ENCODE results near the gene PRIMPOL. TPM values are rescaled to one million over a fixed set of nuclear protein-coding genes. Genes with fewer than 3 reads are reported as not detected.

Gene PRIMPOL
- total RNA-seq, 4 donors from 2014 or later = 13.4 to 22.8 (median 16.6) TPM

DNA sequence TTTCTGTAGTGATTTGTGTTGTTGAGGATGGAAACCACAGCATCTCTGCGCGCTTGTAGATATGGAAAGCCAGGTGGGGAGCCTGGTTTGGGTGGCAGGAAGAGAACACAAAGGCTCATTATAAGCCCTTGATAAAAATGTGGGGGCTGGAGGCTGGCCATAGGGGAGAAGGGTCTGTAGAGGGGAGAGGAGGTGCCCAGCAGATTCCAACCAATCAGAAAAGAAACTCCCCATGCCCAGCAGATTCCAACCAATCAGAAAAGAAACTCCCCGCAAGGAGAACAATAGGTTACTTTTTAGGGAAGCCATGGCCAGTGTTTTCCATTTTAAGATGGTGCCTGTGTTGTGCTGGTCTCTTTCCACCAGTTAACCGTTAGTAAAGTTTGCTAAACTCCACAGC, 94.1 kb downstream of the PRIMPOL start:
- TF ChIP-seq, protein P1, sequence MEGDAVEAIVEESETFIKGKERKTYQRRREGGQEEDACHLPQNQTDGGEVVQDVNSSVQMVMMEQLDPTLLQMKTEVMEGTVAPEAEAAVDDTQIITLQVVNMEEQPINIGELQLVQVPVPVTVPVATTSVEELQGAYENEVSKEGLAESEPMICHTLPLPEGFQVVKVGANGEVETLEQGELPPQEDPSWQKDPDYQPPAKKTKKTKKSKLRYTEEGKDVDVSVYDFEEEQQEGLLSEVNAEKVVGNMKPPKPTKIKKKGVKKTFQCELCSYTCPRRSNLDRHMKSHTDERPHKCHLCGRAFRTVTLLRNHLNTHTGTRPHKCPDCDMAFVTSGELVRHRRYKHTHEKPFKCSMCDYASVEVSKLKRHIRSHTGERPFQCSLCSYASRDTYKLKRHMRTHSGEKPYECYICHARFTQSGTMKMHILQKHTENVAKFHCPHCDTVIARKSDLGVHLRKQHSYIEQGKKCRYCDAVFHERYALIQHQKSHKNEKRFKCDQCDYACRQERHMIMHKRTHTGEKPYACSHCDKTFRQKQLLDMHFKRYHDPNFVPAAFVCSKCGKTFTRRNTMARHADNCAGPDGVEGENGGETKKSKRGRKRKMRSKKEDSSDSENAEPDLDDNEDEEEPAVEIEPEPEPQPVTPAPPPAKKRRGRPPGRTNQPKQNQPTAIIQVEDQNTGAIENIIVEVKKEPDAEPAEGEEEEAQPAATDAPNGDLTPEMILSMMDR (IDR thresholded peaks at IDR 0.05) = no peak
- TF ChIP-seq POLR2AphosphoS5 (IDR thresholded peaks at IDR 0.05) (no peak), POLR2A (IDR thresholded peaks at IDR 0.05; ENCODE audit: low read depth) (no peak), EP300 (IDR thresholded peaks at IDR 0.05) (no peak)
- WGBS = 96% methylated on average over 4 of the region's 4 CpGs
- Histone ChIP-seq H3K27me3 (no peaks in the 10 kb centered on the region), H3K36me3 (no peaks in the 10 kb centered on the region), H3K4me1 (peaks cover 19 to 30% (median 28%) of the 10 kb centered on the region in 4 donors), H3K27ac (replicated peaks in 1 of 4) (no peak overlapping the region), H3K9me3 (no peaks in the 10 kb centered on the region), H3K4me3 (no peak overlapping the region)
- intact Hi-C loops (cut with DNase I) = loop anchor here (2.0 to 10.0 kb wide), 2 partner anchors 83 to 351 kb away; no protein-coding TSS in a partner anchor
- no peak for DNase-seq (ENCODE audit: extremely low spot score)

DNA sequence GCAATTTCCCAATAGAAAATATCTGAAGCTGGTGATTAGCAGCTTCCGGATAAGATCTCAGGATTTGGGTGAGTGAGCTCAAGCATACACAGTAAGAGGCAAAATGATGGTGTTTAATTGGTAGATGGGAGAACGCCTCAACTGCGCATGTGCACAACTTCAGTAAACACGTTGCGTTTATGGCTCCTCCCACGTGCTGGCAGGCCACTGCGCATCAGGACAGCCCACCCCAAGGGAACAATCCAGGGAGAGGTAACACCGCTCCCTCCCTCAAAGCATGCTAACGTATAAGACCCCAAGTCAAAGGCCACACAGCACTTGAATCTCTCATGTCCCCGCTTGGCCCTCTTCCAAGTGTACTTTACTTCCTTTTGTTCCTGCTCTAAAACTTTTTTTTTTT, 94.7 kb downstream of the PRIMPOL start:
- 94% methylated on average over 5 of the region's 10 CpGs for WGBS
- H3K27me3 ChIP-seq = no peaks in the 10 kb centered on the region
- TF ChIP-seq, protein P1 (IDR thresholded peaks at IDR 0.05) = no peak
- no peak for TF ChIP-seq POLR2A (IDR thresholded peaks at IDR 0.05; ENCODE audit: low read depth)
- no peak for TF ChIP-seq EP300 (IDR thresholded peaks at IDR 0.05)
- TF ChIP-seq POLR2AphosphoS5 (IDR thresholded peaks at IDR 0.05) = no peak
- H3K27ac ChIP-seq (replicated peaks in 1 of 4) = no peak overlapping the region
- H3K4me1 ChIP-seq = peaks cover 19 to 30% (median 29%) of the 10 kb centered on the region in 4 donors
- H3K9me3 ChIP-seq = no peaks in the 10 kb centered on the region
- DNase-seq (ENCODE audit: extremely low spot score) = no peak
- intact Hi-C loops (cut with DNase I) = loop anchor here (10.0 kb wide), 1 partner anchor 351 kb away; no protein-coding TSS in a partner anchor
- H3K36me3 ChIP-seq = no peaks in the 10 kb centered on the region
- H3K4me3 ChIP-seq = no peak overlapping the region

Other genes starting within 250 kb of the PRIMPOL start
- gene IRF2, start 175.2 kb upstream of the PRIMPOL start, total RNA-seq = 10 to 100 TPM; 32.3 to 50.1 (median 36.4) TPM
- 10 to 100 TPM; 11.3 to 18.6 (median 15.9) TPM for gene CASP3, start 291 bp upstream of the PRIMPOL start, total RNA-seq
- gene CENPU, start 84.4 kb downstream of the PRIMPOL start, total RNA-seq = 1 to 10 TPM in 1 of 4 donors, under 1 TPM in 3; 0.34 to 1.3 (median 0.74) TPM
- gene ACSL1, start 176.2 kb downstream of the PRIMPOL start, total RNA-seq = 100 to 1,000 TPM in 1 of 4 donors, 10 to 100 TPM in 3; 43.5 to 136 (median 52.0) TPM

Data from esophagus muscularis mucosa (tissue), 4 donors.